Activated CD8-positive, alpha-beta T cell treated with anti-CD3 and anti-CD28 coated beads for 36 hours (primary cell): Measurements from ENCODE around the gene BMP6. TPM values are rescaled to one million over a fixed set of nuclear protein-coding genes. Genes with fewer than 3 reads are reported as not detected.

Source experiments
- ATAC-seq: fragments of 200-7000 bp; cut with Tn5 transposase; one replicate; pipeline ENCODE4 v1.10.0; 2021; ENCODE audit warnings: mild to moderate bottlenecking, moderate library complexity
- CTCF ChIA-PET: fragments of 350-600 bp; sonication (Branson Sonifier 250); formaldehyde crosslinking; loops from one replicate; lab custom pipeline; 2021; ENCODE audit warnings: antibody characterized with exemption; lab: Charles Lee
- POLR2A ChIA-PET: fragments of 350-600 bp; sonication (Branson Sonifier 250); formaldehyde crosslinking; loops from one replicate; lab custom pipeline; 2021; ENCODE audit warnings: antibody characterized with exemption; lab: Charles Lee
- DNase-seq: peaks from one replicate; pipeline ENCODE4 v3.0.0-alpha.2; 2020
- H3K27ac Mint-ChIP-seq: one replicate; pipeline ENCODE4 v1.8.0; 2021; ENCODE audit warnings: mild to moderate bottlenecking, mixed read lengths
- H3K27me3 Mint-ChIP-seq: one replicate; pipeline ENCODE4 v1.8.0; 2021; ENCODE audit warnings: mixed read lengths
- H3K36me3 Mint-ChIP-seq: one replicate; pipeline ENCODE4 v1.8.0; 2021; ENCODE audit warnings: low read depth, mixed read lengths
- H3K4me1 Mint-ChIP-seq: one replicate; pipeline ENCODE4 v1.8.0; 2021; ENCODE audit warnings: low read depth, mixed read lengths
- H3K4me3 Mint-ChIP-seq: one replicate; pipeline ENCODE4 v1.8.0; 2021; ENCODE audit warnings: mild to moderate bottlenecking, moderate library complexity, mixed read lengths
- H3K9me3 Mint-ChIP-seq: one replicate; pipeline ENCODE4 v1.8.0; 2021; ENCODE audit warnings: mixed read lengths
- CTCF ChIP-seq: fragments of 200-600 bp; IDR thresholded peaks from one replicate; pipeline ENCODE4 v1.8.0; 2022; ENCODE audit warnings: antibody characterized with exemption, mild to moderate bottlenecking
- intact Hi-C: fragments of 100-400 bp; cut with micrococcal nuclease; formaldehyde crosslinking; loops from one replicate; pipeline ENCODE4 v1.10.0; 2022
- total RNA-seq, 2 experiments: library from RNA; stranded (reverse); gene quantifications; one replicate each; pipeline ENCODE4 v1.2.3, GENCODE V29; 2021

The BMP6 gene
- total RNA-seq, 2 experiments from 2014 or later: 0.09 to 0.18 TPM

GRCh38 chr6:7684843-7685242 lies 41.1 kb upstream of the BMP6 start:
- Mint-ChIP-seq H3K27ac (no peak overlapping the region), H3K4me1 (no peaks in the 10 kb centered on the region), H3K4me3 (no peak overlapping the region), H3K9me3 (no peaks in the 10 kb centered on the region), H3K36me3 (no peaks in the 10 kb centered on the region), H3K27me3 (peaks cover 17% of the 10 kb centered on the region)
- TF ChIP-seq CTCF: no peak
- CTCF ChIA-PET: no interaction called here
- no peak for ATAC-seq
- intact Hi-C loops: no loop called here
- DNase-seq: no peak
- POLR2A ChIA-PET: no interaction called here

- Mint-ChIP-seq H3K9me3 (no peaks in the 10 kb centered on the region), H3K4me3 (no peak overlapping the region), H3K27me3 (peaks cover 18% of the 10 kb centered on the region), H3K27ac (no peak overlapping the region), H3K36me3 (no peaks in the 10 kb centered on the region), H3K4me1 (no peaks in the 10 kb centered on the region)
- intact Hi-C loops: no loop called here
- TF ChIP-seq CTCF: no peak
- DNase-seq (no peak), ATAC-seq (no peak)
- ChIA-PET POLR2A (no interaction called here), CTCF (no interaction called here)
Measured at GRCh38 chr6:7685276-7685675, 40.6 kb upstream of the BMP6 start.

- H3K4me3 Mint-ChIP-seq: no peak overlapping the region
- ChIA-PET POLR2A (no interaction called here), CTCF (interaction anchor here (1.2 kb wide), 1 partner anchor 532 kb away, joined by 3 read pairs; no protein-coding TSS in a partner anchor)
- H3K9me3 Mint-ChIP-seq: no peaks in the 10 kb centered on the region
- H3K36me3 Mint-ChIP-seq: no peaks in the 10 kb centered on the region
- H3K27me3 Mint-ChIP-seq: peaks cover 22% of the 10 kb centered on the region
- no peak overlapping the region for H3K27ac Mint-ChIP-seq
- H3K4me1 Mint-ChIP-seq: no peaks in the 10 kb centered on the region
- DNase-seq (no peak), ATAC-seq (no peak)
- intact Hi-C loops: no loop called here
- no peak for TF ChIP-seq CTCF
Measured at GRCh38 chr6:7687145-7688111, 38.5 kb upstream of the BMP6 start.

- H3K9me3 Mint-ChIP-seq: no peaks in the 10 kb centered on the region
- intact Hi-C loops: no loop called here
- ATAC-seq: no peak
- H3K4me3 Mint-ChIP-seq: no peak overlapping the region
- POLR2A ChIA-PET: no interaction called here
- H3K36me3 Mint-ChIP-seq: no peaks in the 10 kb centered on the region
- no peak for DNase-seq
- CTCF ChIA-PET: interaction anchor here (1.1 kb wide), 1 partner anchor 10 kb away, joined by 3 read pairs; no protein-coding TSS in a partner anchor
- no peaks in the 10 kb centered on the region for H3K4me1 Mint-ChIP-seq
- no peak for TF ChIP-seq CTCF
- H3K27me3 Mint-ChIP-seq: peaks cover 26% of the 10 kb centered on the region
- H3K27ac Mint-ChIP-seq: no peak overlapping the region
Measured at GRCh38 chr6:7691021-7691420, 34.9 kb upstream of the BMP6 start.
